ENCODE data around the gene PTPRN. TPM values are rescaled to one million over a fixed set of nuclear protein-coding genes. Genes with fewer than 3 reads are reported as not detected.

PTPRN gene
- total RNA-seq, 1 donor from 2014 or later = not detected

- Histone ChIP-seq H3K4me1 (no peaks in the 10 kb centered on the region), H3K27me3 (ENCODE audit: low read depth) (no peaks in the 10 kb centered on the region), H3K27ac (no peak overlapping the region), H3K9me3 (no peaks in the 10 kb centered on the region), H3K4me3 (no peak overlapping the region), H3K36me3 (no peaks in the 10 kb centered on the region)
- intact Hi-C loops (cut with DNase I) = no loop called here
- ATAC-seq (no peak), DNase-seq (no peak)
- TF ChIP-seq CTCF (IDR thresholded peaks at IDR 0.05) = no peak
Observed at GRCh38 chr2:219271021-219271420, 38.2 kb downstream of the PTPRN start.

- DNase-seq = no peak
- Histone ChIP-seq H3K27me3 (ENCODE audit: low read depth) (no peaks in the 10 kb centered on the region), H3K9me3 (no peaks in the 10 kb centered on the region), H3K4me1 (no peaks in the 10 kb centered on the region), H3K4me3 (no peak overlapping the region), H3K27ac (no peak overlapping the region), H3K36me3 (no peaks in the 10 kb centered on the region)
- no peak for ATAC-seq
- intact Hi-C loops (cut with DNase I) = no loop called here
- no peak for TF ChIP-seq CTCF (IDR thresholded peaks at IDR 0.05)
Observed at GRCh38 chr2:219270055-219270372, 39.2 kb downstream of the PTPRN start.

GRCh38 chr2:219269362-219270054, 39.7 kb downstream of the PTPRN start:
- Histone ChIP-seq H3K4me1 (no peaks in the 10 kb centered on the region), H3K27me3 (ENCODE audit: low read depth) (no peaks in the 10 kb centered on the region), H3K27ac (no peak overlapping the region), H3K4me3 (no peak overlapping the region), H3K9me3 (no peaks in the 10 kb centered on the region), H3K36me3 (no peaks in the 10 kb centered on the region)
- intact Hi-C loops (cut with DNase I) = no loop called here
- no peak for TF ChIP-seq CTCF (IDR thresholded peaks at IDR 0.05)
- DNase-seq = peak; percentile 66
- peak; percentile 33 to 34 for ATAC-seq

- ATAC-seq = no peak
- H3K27ac ChIP-seq = no peak overlapping the region
- H3K36me3 ChIP-seq = no peaks in the 10 kb centered on the region
- H3K27me3 ChIP-seq (ENCODE audit: low read depth) = no peaks in the 10 kb centered on the region
- H3K4me1 ChIP-seq = no peaks in the 10 kb centered on the region
- no peaks in the 10 kb centered on the region for H3K9me3 ChIP-seq
- H3K4me3 ChIP-seq = no peak overlapping the region
- no peak for TF ChIP-seq CTCF (IDR thresholded peaks at IDR 0.05)
- intact Hi-C loops (cut with DNase I) = no loop called here
- DNase-seq = peak; percentile 6
Observed at GRCh38 chr2:219268294-219268693, 40.9 kb downstream of the PTPRN start.

GRCh38 chr2:219266886-219267285, 42.3 kb downstream of the PTPRN start:
- Histone ChIP-seq H3K27ac (no peak overlapping the region), H3K9me3 (no peaks in the 10 kb centered on the region), H3K4me1 (no peaks in the 10 kb centered on the region), H3K36me3 (no peaks in the 10 kb centered on the region), H3K27me3 (ENCODE audit: low read depth) (no peaks in the 10 kb centered on the region), H3K4me3 (no peak overlapping the region)
- TF ChIP-seq CTCF (IDR thresholded peaks at IDR 0.05) = no peak
- DNase-seq (peak; percentile 6), ATAC-seq (no peak)
- intact Hi-C loops (cut with DNase I) = no loop called here

Data from lower lobe of right lung (tissue), 2 donors.